Cerebellar cortex (tissue), 1 donor: Measurements from ENCODE around the gene KIAA0825.

Experiments used
- DNase-seq: peaks from one replicate; pipeline ENCODE4 v3.0.0-alpha.2; 2015; ENCODE audit warnings: low spot score

Gene KIAA0825

DNA sequence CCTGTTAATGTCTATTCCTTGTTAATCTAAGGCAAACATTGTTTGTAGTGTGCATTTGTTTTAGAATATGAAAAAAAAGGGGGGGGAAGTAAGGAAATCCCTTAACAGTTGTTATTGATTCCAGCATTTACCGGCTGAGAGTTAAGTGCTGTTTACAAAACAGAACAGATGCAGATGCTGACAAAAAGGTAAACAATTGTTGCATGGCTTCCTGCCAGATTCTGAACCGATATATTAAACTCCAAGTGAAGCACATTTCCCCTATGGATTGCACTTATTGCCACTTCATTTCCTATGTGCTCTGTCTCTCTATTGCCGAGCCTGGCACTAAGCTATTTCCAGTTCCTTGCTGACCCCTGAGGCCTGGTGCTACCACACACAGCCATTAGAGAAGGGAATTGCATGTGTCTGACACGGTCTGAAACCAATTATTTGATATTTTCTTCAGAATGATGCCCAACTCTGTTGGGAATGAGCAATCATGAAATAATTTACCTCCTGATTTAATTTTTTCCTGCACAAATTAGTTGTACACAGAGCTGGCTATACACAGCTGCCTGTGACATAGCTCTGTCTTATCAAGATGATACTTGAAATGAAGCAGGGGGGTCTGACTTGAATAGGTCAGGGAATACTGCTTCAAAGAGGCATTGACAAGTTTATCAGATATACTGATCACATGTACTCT is 109.8 kb downstream of the KIAA0825 start:
- no peak for DNase-seq

DNA sequence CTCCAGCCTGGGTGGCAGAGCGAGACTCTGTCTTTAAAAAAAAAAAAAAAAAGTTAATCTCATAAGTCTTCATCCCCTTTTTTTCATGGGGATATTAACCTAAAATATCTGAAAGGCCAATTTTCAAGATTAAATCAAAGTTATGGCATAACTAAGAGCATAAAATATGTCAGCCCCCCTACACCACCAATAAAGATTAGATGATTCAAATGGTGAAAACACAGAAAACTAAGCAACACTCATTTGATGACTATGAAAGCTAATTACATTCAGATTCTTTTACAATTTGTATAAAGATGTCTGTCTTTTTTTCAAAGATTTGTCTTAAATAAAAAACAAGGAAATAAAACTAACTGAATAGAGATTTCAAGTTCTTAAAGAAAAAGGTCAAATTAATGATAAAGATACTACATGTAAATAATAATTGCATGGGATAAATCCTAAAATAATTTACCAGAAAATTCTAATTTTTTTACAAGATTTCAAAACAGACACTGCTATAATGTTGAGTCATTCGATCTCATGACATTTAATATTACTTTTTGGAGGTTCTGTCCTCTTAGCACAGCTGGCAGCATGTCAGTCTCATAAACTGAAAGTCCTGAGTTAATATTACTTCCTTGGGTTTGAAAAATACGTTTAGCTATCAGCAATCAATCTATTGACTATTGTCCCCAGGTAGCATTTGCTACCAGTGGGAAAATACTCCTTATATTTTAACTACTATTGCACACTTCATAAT is 112.9 kb downstream of the KIAA0825 start:
- no peak for DNase-seq

DNA sequence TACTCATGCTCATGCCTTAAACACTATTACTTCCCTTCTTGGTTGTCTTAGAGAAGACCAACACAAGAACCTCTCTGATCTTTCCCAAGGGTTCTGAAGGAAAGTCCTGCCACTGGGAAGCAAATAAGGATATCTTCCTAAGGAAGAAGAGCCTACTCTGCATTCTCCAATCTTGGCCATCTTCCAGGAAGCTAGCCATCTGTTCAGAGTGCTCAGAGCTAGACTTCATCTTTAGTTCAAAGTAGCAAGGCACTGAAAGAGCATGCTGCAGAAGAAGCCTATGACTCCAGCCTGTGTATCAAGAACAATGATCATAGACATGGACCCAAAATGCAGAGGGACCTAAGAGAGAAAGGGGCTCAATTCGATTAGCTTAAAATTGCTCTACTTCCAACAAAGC is 114.7 kb downstream of the KIAA0825 start:
- peak; percentile 72 for DNase-seq

DNA sequence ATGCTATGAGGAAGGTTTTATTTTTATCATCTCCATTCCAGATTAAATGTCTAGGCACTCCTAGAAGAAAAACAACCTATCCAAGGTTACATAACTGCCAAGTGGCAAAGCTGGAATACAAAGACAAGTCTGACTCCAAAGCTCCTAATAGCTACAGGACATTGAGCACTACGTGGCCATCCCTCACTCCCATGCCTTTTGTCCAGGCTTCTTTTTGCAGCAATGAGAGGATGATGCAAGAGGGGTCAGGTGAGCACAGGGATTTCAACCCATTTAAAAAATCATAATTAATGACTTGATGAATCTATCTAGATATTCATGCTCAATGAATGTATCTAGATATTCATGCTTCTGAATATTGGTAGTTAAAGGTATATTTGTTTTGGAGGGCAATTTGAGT is 117.0 kb downstream of the KIAA0825 start:
- no peak for DNase-seq

DNA sequence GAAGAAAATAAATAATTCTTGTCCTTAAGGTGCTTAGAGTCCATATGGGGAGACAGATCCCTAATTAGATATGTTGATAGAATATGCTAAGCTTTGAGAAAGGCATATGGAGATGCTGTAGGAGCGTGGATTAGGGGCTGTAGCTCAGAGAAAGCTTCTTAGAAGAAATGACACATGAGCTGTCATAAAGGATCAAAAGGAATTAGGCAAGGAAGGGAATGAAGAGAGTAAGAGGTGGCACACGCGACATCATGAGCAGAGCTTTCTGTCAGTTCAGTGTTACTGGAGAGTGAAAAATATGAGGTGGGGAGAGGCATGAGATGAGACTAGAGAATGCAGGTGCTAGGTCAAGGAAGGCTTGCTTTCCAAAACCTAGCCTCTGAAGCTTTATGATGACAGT is 118.6 kb downstream of the KIAA0825 start:
- no peak for DNase-seq

DNA sequence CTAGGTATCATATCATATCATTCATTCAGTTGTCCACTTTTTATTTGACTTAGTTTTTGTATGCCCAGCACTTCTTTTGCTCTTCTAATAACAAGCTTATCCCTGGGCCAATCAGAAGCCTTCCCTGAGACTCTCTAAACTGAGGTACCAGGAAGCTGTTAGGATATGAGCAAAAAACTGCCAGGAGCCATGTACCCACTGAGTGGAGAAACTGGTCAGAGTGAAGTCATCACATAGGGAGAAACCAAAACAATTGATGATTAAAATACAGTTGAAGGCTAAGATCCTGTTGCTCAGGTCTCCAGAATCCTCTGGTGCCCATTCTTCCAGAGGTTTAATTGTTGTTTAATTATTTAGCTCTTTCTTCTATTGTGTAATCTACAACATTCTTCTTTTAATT is 120.2 kb downstream of the KIAA0825 start:
- no peak for DNase-seq

DNA sequence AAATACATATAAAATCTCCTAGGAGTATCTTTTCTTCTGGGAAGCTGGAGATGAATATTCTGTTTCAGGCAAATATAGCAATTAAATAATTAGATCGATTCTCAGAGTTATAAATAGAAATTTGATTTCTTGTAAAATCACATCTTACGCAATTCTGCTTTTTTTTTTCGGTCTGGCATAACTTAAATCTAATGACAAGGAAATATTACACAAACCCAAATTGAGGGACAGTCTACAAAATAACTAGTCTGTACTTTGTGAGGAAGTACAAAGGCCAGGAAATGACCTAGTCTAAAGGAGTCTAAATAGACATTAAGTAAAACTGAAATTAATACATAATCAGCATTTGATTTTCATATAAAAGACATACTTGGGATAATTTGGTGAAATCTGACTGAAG is 133.3 kb downstream of the KIAA0825 start:
- no peak for DNase-seq

DNA sequence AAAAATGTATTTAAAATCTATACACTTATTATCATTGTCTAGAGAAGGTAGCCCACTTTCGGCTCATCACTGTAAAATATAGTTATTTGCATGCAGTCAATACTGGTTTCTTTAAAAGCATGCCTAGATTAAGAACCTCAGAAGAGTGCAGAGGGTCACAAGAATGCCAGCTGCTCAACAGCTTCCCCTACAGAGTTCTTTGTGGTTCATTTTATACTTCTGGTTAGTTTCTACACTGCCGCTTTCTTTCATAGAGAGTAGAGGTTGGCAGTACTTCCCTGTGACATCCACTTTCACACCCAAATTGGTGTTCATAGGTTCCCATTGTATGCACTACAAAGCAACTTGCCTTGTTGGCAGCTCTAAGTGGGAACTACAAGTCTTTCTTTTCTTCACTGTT is 137.3 kb downstream of the KIAA0825 start:
- DNase-seq: no peak

DNA sequence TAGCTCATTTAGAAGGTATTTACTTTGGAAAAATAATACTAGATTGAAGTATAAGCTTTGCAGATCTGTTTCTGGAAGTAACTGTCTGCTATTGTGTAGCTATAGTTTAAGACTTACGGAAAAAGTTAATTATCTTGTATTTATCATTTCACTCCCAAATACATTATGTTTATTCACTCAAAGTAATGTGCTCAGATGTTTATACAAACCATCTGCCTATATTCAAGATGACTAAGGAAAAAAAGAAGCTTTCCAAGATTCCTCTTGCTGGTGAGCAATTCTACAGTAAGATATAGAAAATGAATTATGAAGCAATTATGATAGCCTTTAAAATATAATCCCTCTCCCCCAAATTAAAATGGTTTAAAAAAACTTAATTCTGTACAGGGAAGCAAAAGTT is 137.9 kb downstream of the KIAA0825 start:
- no peak for DNase-seq

DNA sequence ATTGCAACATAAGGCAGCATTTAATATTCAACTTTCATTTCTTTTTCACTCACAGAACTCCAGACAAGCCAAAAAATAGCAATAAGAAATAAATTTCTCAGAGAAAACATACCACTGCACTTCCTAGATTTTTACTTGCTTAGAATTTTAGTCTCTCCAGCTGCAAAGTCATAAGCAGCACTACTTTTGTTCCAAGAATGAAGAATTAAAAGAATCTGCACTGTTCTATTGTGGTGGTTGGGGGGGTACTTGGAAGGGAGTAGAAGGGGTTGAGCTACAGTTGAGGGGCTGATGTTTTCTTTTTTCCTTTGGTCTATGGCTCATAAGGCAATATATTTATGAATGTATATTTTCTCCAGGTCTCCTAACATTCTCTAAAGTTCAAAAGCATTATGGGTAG is 144.5 kb downstream of the KIAA0825 start:
- DNase-seq: no peak

DNA sequence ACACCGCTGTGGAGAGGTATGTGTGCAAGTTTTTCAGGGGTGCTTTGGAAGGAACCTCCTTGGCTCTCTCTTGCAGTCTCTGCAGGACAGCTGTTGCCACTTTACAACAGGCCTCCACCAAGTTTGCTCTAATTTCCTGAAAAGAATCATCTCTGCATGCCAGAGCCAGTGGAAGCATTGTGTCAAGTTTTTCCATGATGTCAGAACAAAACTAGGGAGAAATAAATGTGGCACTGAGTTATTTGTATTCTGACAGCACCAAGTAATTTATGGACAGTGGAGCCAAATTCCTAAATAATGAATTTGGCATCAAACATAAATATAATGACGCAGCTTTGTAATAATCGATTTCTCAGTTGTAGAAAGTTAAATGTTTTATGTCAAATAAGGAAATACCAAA is 146.9 kb downstream of the KIAA0825 start:
- DNase-seq: no peak

DNA sequence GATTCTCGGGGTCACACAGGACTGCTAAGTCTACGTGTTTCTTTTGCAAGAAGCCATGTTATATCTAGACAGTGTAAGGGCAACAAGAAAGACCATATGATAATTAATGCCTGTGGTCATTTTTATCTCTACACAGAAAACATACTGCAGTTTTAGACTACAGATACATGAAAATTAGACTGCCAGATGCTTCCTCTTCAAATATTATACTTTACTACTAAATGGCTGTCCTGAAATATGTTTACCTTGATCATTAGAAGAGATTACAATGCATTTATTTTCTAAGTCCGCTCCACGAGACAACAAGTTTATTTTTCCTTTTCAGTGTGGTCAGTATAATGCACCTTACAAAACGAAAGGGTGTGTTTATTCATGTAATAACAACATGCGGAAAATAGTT is 147.6 kb downstream of the KIAA0825 start:
- no peak for DNase-seq

DNA sequence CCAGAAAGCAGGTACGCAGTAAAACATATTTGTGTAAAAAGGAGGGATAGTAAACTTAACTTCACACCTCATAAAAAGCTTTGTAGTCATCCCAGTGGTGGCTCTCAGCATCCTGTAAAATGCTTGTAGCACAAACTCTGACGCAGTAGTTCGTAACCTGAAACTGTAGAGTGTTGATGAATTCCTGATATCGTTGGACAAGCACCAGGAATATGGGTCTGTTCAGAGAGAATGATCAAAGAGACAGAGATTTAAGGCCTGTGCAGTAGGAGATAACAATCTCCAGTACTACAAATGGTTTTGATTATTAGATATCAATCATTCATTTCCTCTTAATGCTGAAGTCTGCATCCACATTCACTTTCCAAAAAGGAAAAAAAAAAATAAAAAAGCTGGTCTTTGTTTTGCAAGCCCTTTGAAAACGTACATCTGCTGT is 148.5 kb downstream of the KIAA0825 start:
- no peak for DNase-seq

DNA sequence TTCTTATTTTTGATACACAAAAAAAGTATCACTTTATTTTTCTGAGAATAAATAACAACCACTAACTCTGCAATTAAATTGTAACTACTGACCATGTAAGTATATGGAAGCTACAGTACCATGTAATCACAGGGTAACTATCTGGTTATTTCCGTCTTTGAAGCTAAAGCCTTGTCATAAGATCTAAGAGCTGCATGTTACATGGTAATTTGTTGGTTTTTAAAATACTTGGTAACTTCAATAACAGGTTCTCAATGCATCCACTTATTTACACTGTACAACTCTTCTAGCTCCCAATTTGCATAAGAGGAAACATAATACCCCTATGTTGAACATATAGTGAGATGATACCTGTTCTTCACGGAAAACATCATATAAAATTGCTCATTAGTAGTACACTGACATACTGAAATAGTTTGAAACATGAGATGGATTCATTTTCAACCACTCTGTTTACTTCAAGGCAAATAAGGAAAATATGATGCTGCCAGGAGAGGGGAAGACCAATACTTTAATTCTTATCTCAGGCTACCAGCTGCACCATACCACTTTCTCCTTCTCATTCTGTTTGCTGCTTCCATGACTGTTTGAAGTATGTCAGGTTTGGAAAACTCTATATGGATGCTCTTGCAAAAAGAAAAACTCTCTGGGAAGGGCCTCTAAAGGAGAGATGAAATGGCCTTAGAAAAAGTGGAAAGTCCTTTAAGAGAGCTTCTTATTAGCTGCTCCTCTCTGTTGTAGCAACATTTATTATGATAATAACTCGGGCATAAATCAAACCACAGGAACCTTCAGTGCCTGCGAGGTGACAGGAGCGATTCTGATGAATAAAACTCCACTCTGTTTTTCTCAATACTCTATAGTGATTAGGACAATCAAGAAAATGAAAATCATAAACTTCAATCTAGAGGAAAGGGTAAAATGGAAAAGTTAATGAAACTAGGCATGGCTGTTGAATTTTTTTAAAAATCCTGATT is 150.2 kb downstream of the KIAA0825 start:
- DNase-seq: no peak

DNA sequence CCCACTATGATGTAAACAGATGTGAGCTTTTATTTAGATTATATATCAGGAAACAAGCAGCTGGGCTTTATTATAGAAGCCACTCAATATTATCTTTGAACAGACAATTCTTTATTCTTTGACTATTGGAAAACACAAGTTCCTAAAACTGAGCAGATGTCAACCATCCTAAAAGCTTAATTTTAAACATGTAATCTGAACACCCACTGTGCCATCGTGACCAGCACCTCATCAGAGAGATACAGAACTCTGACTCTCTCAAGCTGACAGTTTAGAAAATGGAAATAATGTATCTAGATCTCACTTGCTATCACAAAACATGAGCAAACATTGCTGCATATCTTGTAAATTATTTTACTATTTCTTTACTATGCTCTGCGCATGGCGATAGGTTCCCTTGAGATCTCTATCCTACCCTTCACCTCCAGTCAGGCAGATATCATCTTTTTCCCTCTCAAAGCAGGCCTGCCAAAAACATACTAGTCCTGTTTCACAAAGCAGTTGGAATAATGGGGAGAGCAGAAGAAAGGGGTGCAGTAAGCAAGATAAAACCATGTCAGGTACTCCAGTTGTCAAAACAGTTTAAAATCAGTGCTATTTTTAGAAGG is 151.0 kb downstream of the KIAA0825 start:
- DNase-seq: no peak

DNA sequence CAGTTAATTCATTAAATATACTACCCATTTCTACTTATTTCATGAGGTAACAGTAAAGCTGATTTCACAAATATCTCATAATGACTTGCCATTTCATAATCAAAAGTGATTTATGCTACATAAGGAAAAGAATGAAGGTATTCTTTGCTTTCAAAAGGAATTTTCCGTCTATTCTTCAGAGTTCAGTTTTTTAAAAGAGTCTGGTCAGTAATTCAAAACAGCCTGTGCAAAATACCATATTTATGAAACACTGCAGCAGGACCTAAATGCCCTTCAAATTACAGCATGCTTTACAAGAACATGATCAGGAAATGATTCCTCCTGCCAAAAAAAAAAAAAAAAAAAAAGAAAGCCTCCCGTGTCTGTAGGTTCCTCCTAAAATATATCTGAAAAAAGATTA is 154.7 kb downstream of the KIAA0825 start:
- no peak for DNase-seq

DNA sequence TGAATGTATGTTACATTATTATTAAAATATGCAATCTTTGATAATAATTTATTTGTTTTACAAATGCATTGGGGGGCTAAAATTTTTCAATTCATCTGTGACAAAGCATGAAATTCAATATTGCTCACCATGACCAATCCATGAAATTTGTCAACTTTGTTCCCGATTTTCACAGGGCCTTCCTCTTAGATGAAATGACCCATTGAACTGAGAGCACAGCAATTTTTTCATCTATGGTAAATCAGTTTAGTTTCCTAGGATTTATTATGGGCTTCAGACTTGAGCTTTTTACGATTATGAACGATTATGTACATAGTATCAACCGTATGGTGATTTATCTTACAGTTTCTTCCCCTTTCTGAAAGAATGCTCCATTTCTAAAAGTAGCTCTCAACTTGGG is 157.3 kb downstream of the KIAA0825 start:
- DNase-seq: no peak

DNA sequence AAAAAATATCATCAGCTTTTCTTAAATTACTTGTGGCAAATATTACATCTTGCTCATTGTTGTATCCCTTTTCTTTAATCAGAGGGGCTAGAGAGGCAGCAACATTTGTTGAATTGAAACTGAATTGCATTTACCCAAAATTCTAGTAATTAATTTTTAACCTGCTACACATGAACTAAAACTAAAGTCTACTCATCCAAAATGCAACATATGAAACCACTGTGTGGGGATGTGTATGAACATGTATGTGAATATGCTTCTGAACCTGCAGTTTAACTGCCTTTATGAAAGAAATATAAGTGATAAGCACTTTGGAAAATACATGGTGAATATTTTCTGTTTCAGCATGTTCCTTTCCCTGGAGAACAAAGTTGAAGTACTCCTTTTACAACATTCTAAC is 158.5 kb downstream of the KIAA0825 start:
- DNase-seq: no peak

DNA sequence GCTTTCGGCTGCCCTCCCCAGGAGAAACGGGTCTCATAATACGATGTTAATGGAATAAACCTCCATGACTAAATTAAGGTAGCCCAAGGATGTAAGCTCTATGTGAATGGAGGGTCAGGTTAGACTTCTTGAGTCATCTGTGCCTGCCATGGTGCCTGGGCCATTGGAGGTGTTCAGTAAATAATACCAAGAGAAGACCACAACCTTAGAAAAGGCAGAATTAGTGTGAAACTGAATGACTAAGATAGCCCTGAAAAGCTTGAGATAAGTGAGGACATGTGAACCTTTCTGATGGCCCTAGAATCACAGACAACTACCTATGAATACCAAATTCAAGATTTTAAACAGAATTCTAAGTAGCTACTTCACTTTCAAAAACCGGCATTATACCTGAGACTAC is 160.6 kb downstream of the KIAA0825 start:
- DNase-seq: no peak

DNA sequence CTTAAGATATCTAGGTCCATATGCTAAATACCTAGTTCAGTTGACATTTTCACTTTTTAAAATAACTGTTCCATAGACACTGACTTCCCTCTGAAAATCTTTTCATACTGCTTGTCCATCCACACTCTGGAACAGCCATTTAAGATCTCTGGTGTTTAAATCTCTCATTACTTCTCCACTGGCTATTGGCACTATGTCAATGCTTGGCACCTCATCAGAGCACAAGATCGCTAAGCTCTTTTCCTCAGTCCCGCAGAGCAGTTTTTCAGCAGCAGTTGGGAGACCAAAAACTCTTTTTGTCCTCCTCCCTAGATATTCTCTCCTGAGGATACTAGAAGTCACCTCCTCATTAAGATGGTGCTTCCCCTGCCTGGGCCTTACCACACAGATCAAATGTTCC is 172.7 kb downstream of the KIAA0825 start:
- no peak for DNase-seq

DNA sequence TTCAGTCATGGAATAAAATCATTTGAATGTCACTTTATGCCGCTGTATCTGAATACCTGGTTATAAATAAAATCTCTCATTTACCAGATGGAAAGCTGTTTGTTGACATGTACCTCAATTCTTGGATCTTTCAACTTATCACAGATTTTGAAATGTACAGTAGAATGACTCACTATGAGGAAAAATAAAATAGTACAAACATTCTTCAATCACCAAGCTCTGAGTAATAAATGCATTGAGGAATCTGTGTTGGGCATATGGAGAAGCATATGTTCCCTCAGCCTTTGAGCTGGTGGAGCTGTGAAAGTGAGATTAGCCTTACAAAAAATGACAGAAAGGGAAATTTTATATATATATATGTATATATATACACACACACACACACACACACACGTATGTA is 175.4 kb downstream of the KIAA0825 start:
- no peak for DNase-seq

DNA sequence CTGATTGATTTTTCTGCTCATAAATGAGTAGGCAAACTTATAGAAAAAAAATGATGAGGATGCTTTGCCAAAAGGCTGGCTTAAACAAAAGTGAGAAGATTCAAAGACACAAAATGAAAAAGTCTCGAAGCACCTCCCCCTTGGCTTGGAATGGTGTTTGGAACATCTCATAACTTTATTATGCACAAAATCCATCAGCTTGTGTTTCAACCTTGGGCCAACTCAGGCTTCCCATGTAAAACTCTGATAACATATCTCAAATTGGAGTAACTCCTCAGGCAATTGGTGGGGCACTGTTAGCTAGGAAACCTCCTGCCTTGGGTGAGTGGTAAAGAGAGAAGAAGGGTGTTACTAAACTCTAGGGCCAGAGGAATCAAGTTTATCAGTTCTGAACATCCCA is 176.3 kb downstream of the KIAA0825 start:
- no peak for DNase-seq
